Measurements from ENCODE around the gene TANGO2. TPM values are rescaled to one million over a fixed set of nuclear protein-coding genes. Genes with fewer than 3 reads are reported as not detected.

The TANGO2 gene
- total RNA-seq, 2 donors from 2014 or later = 34.3 to 40.1 TPM

DNA sequence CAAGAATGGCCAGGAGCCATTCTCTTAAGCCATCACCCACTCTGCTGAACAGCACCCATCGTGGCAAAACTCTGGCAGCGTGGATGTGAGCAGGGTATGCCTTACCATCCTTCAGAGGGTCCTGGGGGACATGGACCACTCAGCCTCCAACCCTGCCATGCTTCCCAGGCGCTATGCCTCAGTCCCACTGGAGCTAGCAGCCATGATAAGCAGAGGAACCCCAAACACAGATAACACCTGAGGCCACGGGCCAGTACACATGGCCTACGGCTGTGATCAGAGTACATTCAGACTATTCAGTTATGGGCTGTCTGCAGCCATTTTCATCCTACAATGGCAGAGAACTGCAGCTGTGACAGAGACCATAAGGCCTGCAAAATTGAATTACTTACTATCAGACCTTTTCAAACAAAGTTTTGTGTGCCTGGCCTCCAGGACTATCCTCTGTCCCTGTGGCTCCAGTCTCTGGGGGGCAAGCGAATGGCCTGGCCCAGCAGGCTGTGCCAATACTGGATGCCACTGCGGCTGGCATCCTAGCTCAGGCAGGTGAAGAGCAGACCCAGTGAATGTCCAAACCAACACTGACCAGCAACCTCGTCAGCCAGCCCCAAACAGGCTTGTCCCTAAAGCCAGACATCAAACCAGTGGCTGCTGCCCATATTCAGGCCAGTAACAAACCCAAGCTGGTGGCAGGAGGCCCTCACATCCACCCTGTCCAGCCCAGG, 11.2 kb upstream of the TANGO2 start:
- Histone ChIP-seq H3K36me3 (no peaks in the 10 kb centered on the region), H3K27me3 (replicated peaks; ENCODE audit: insufficient read depth) (no peaks in the 10 kb centered on the region), H3K9me3 (no peaks in the 10 kb centered on the region), H3K27ac (no peak overlapping the region), H3K4me1 (replicated peaks) (no peaks in the 10 kb centered on the region), H3K4me3 (no peak overlapping the region)
- TF ChIP-seq, protein P1, sequence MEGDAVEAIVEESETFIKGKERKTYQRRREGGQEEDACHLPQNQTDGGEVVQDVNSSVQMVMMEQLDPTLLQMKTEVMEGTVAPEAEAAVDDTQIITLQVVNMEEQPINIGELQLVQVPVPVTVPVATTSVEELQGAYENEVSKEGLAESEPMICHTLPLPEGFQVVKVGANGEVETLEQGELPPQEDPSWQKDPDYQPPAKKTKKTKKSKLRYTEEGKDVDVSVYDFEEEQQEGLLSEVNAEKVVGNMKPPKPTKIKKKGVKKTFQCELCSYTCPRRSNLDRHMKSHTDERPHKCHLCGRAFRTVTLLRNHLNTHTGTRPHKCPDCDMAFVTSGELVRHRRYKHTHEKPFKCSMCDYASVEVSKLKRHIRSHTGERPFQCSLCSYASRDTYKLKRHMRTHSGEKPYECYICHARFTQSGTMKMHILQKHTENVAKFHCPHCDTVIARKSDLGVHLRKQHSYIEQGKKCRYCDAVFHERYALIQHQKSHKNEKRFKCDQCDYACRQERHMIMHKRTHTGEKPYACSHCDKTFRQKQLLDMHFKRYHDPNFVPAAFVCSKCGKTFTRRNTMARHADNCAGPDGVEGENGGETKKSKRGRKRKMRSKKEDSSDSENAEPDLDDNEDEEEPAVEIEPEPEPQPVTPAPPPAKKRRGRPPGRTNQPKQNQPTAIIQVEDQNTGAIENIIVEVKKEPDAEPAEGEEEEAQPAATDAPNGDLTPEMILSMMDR (IDR thresholded peaks at IDR 0.05) = no peak
- TF ChIP-seq POLR2A (IDR thresholded peaks at IDR 0.05) (no peak), POLR2AphosphoS5 (IDR thresholded peaks at IDR 0.05) (no peak)
- WGBS = 92% methylated on average over 6 of the region's 8 CpGs
- no peak for DNase-seq (ENCODE audit: low spot score)
- intact Hi-C loops (cut with DNase I) = no loop called here

DNA sequence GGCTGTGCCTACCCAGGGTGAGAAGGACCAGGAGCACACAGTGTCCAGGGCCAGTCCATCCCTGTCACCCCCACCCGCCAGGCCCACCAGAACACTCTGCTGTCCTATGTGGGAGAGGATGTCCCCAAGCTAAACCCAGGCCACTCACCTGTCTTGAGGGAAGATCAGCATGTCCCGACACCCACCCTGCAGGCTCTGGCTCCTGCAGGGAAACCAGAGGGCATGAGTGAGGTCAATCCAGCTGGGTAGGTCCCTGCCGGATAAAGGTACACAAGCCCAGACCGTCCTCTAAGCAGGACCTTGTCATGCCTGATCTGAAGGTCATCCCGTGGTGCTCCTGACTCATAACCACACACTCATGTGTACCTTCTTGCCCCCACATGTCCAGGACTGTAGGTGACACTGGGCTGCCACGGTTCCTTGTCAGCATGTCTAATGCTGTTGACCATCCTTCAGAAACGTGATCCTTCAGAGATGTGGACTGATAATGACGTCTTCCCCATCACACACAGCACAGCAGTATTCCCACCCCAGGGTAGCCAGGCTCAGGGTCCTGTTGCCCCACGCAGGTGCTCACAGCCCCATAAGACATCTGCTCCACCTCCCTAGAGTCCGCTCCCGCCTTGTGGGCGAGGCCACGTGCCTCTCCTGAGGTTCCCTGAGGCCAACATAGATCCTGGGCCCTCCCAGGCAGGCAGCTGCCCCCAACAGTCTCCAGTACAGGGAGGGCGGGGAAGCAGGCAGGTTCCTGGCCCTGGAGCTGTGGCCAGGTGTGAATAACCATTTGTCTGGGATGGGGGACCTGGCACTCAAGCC, 10.4 kb upstream of the TANGO2 start:
- intact Hi-C loops (cut with DNase I) = no loop called here
- no peak for DNase-seq (ENCODE audit: low spot score)
- no peak overlapping the region for H3K27ac ChIP-seq

DNA sequence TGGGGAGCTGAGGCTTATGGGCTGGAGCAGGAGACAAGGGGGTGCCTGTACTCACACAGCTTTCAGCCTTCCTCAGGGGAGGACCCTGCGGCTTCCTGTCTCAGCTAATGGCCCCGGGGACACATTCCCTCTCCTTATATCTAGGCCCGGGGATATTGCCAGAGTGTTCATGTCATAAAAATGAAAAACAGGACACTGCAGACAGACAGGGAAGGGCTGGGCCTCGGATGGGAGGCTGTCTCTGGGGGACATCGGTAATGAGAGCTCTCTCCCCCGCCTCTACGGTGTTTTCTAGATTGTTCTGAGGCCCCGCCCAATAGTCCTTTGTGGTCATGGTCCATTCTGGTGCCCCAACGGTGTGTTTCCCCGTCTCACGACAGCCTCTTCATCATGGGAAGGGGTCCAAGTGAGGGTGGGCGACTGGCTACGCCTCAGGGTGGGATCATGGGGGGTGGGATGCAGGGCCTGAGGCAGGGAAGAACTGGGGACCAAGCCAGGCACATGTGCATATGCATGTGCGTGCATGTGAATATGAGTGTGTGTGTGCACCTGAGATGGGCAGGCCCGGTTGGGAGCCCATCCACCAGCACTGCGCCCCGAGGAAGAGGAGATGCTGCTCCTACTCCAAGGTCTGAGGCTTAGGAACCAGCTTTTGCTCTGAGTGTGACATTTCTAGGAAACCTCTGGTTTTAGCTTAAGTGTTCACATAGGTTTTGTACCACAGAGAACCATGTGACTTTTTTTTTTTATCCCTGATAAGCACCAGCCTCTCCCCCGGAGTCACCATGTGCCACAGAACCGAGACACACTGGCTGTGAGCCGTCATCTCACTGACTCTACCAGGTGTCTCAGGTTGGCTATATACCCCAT, 9.6 kb upstream of the TANGO2 start:
- WGBS = 74% methylated on average over 20 of the region's 20 CpGs
- intact Hi-C loops (cut with DNase I) = no loop called here

More for the DNA sequence above, 10.4 kb upstream of the TANGO2 start:
- H3K9me3 ChIP-seq = no peaks in the 10 kb centered on the region
- no peak overlapping the region for H3K4me3 ChIP-seq
- no peak for TF ChIP-seq POLR2A (IDR thresholded peaks at IDR 0.05)
- TF ChIP-seq POLR2AphosphoS5 (IDR thresholded peaks at IDR 0.05) = no peak
- TF ChIP-seq, protein P1 (IDR thresholded peaks at IDR 0.05) = no peak
- H3K36me3 ChIP-seq = no peaks in the 10 kb centered on the region
- no peaks in the 10 kb centered on the region for H3K4me1 ChIP-seq (replicated peaks)
- 80% methylated on average over 14 of the region's 14 CpGs for WGBS
- no peaks in the 10 kb centered on the region for H3K27me3 ChIP-seq (replicated peaks; ENCODE audit: insufficient read depth)

DNA sequence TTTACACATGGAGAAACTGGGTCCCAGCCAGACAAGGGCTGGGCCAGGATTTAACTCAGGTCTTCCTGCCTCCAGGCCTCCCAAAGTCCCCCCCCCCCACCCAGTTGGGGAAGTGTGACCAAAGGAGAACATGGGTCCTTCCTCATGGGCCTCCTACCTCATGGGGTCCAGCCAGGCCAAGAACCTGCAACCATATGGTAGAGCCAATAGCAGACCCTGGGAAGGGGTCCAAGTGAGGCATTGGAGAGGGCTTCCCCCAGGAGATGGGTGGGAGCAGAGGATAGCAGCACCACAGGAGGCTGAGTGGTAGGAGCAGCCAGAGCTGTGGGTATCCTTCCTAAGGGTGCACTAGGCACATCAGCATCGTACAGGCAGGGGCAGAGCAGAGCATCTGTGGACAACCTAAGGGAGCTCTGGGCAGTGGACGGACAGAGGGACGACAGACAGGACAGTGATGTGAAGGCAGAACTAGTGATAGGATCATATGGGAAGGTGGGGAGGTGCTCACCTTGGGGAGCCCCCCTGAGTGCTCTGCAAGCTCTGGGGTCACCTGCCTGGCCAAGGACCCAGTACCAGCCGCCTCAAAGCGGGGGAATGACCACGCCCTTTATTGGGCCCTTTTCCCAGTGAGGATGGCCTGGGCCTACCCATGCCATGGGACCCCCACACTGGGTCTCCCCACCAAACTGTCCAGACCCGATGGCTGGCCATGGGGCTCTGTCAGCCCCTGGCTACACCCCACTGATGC, 8.7 kb upstream of the TANGO2 start:
- H3K27ac ChIP-seq = no peak overlapping the region
- TF ChIP-seq POLR2AphosphoS5 (IDR thresholded peaks at IDR 0.05) (no peak), POLR2A (IDR thresholded peaks at IDR 0.05) (no peak)
- TF ChIP-seq, protein P1 (IDR thresholded peaks at IDR 0.05) = no peak
- no peak for DNase-seq (ENCODE audit: low spot score)
- no peaks in the 10 kb centered on the region for H3K4me1 ChIP-seq (replicated peaks)
- WGBS = 89% methylated on average over 7 of the region's 7 CpGs
- intact Hi-C loops (cut with DNase I) = no loop called here
- H3K4me3 ChIP-seq = no peak overlapping the region
- H3K9me3 ChIP-seq = no peaks in the 10 kb centered on the region
- H3K36me3 ChIP-seq = no peaks in the 10 kb centered on the region
- no peaks in the 10 kb centered on the region for H3K27me3 ChIP-seq (replicated peaks; ENCODE audit: insufficient read depth)

More for the DNA sequence above, 9.6 kb upstream of the TANGO2 start:
- TF ChIP-seq POLR2A (IDR thresholded peaks at IDR 0.05) = no peak
- TF ChIP-seq, protein P1 (IDR thresholded peaks at IDR 0.05) = no peak
- no peak for TF ChIP-seq POLR2AphosphoS5 (IDR thresholded peaks at IDR 0.05)
- Histone ChIP-seq H3K4me1 (replicated peaks) (no peaks in the 10 kb centered on the region), H3K27ac (no peak overlapping the region), H3K36me3 (no peaks in the 10 kb centered on the region), H3K9me3 (no peaks in the 10 kb centered on the region), H3K4me3 (no peak overlapping the region), H3K27me3 (replicated peaks; ENCODE audit: insufficient read depth) (no peaks in the 10 kb centered on the region)
- no peak for DNase-seq (ENCODE audit: low spot score)
